GM19193 (cell line): Measurements from ENCODE around the gene SMC6.

ENCODE experiments used
- POLR2A ChIP-seq: IDR thresholded peaks from 4 replicates; pipeline ENCODE4 v1.6.1; 2011; ENCODE audit not compliant: insufficient read depth, insufficient read length; ENCODE audit errors: extremely low read depth

SMC6 gene

GRCh38 chr2:17747684-17748452, 5.7 kb downstream of the SMC6 start:
- TF ChIP-seq POLR2A: no peak

DNA sequence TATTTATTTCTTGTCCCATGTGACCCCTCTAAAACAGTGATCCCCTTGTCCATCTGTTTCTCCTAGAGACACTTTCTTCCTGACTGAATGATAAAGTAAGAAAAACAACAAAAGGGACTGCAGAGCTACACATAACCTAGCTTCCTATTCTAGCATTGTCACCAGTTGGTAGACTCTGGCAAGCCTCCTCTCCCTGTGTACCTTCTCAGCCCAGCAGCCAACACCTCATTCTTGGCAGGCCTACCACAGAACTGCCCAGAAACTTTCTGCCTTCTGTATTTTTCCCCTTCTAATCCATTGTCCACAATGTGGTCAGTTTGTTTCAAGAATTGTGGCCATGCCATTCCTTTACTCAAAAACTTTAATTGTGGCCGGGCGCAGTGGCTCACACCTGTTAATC, 13.4 kb downstream of the SMC6 start:
- no peak for TF ChIP-seq POLR2A

GRCh38 chr2:17736989-17737388, 16.6 kb downstream of the SMC6 start:
- no peak for TF ChIP-seq POLR2A

DNA sequence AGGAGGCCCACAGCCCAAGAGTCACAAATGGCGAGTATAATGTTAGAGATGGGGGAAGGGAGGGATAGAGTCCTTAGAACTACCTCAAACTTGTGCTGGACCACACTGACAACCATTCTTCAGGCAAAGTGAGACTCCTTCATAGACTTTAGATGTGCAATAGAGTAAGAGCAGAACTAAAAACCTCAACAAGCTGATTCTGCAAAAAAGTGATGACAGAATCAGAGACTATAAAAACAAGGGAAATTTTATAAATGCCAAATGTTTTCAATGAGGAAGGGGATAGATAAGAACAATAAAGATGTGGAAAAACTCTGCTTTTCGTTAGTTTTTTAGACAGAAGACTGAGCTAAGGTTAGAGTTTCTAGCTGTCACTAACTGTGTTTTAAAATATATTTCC, 17.7 kb downstream of the SMC6 start:
- TF ChIP-seq POLR2A: no peak

- no peak for TF ChIP-seq POLR2A
Measured at GRCh38 chr2:17733599-17733998, 20.0 kb downstream of the SMC6 start.

GRCh38 chr2:17729880-17730279, 23.7 kb downstream of the SMC6 start:
- TF ChIP-seq POLR2A: no peak

DNA sequence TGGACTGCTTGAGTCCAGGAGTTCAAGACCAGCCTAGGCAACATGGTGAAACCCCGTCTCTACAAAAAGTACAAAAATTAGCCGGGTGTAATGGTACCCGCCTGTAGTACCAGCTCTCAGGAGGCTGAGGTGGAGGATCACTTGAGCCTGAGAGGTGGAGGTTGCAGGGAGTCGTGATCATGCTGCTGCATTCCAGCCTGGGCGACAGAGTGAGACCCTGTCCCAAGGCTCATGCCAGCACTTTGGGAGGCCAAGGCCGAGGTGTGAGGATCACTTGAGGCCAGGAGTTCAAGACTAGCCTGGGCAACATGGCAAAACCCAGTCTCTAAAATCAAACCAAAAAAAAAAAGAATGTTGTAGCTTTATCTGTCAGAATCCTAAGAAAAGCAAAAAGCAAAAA, 25.4 kb downstream of the SMC6 start:
- TF ChIP-seq POLR2A: no peak

GRCh38 chr2:17719562-17720371, 33.8 kb downstream of the SMC6 start:
- no peak for TF ChIP-seq POLR2A

- no peak for TF ChIP-seq POLR2A
Measured at GRCh38 chr2:17718689-17719088, 34.9 kb downstream of the SMC6 start.

GRCh38 chr2:17717666-17718065, 35.9 kb downstream of the SMC6 start:
- no peak for TF ChIP-seq POLR2A

- no peak for TF ChIP-seq POLR2A
Measured at GRCh38 chr2:17713291-17713690, 40.3 kb downstream of the SMC6 start.

DNA sequence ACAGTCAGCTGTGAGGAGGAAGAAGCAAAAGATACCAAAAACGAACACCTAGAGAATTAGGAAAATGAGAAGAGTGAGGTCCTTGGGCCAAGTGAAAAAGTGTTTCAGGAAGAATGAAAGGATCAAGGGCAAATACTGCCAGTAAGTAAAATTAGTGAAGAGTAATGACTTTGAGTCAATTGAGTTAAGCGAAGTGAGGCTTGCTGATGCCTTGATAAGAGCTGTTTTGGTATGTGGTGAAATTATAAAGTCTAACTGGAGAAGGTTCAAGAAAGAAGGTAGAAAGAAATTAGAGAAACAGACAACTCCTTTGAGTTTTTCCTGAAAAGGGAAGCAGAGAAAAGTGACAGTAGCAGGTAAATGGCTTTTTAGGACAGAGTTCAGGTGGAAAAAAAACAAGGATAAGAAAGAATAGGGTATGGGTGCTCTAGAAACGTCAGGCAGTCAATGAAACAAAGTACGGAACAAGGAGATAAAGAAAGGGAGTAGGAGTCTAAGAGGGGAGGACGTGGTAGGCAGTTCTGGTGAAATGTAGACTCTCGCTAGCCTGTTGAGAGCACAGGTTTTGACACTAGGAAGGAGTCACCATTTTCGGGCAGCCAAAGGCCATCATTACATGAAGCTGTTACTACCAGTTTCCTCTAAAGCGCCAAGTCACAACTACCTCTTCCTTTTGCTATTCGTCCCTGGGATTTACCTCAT, 42.9 kb downstream of the SMC6 start:
- TF ChIP-seq POLR2A: no peak

- no peak for TF ChIP-seq POLR2A
Measured at GRCh38 chr2:17709897-17710296, 43.7 kb downstream of the SMC6 start.

DNA sequence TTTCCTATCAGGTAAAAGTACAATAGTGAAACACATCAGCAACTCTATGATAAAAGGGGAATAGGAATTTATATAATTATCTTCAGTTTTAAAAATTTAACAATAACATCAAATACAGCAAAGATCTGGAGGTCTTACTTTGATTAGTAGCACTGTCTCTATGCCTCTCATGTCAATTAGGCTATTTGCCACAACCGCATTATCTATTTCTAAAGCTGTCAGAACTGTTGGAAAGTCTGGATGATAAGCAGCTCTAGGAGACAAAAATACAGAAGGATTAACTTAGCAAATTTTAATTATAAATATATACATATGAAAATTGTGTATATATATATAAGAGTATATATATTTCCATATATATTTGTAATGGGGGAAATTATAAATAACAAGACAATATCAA, 45.1 kb downstream of the SMC6 start:
- TF ChIP-seq POLR2A: no peak

GRCh38 chr2:17706845-17707244, 46.8 kb downstream of the SMC6 start:
- TF ChIP-seq POLR2A: no peak

DNA sequence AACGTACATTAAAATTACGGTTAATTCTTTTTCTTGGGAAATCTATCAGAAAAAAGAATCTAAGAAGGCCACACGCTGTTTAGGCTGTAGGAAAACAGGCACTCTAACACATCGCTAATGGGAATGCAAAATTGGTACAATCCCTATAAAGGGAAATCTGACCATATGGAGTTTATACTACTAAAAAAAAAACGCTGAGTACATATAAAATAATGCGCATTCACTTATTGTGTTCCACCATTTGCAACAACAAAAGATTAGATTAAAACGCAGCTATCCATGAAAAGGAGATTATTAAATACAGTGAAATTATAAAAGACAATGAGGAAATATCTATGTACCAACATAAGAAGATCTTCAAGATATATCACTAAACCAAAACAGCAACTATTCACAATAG, 62.8 kb downstream of the SMC6 start:
- TF ChIP-seq POLR2A: no peak

- TF ChIP-seq POLR2A: no peak
Measured at GRCh38 chr2:17689010-17689409, 64.6 kb downstream of the SMC6 start.

DNA sequence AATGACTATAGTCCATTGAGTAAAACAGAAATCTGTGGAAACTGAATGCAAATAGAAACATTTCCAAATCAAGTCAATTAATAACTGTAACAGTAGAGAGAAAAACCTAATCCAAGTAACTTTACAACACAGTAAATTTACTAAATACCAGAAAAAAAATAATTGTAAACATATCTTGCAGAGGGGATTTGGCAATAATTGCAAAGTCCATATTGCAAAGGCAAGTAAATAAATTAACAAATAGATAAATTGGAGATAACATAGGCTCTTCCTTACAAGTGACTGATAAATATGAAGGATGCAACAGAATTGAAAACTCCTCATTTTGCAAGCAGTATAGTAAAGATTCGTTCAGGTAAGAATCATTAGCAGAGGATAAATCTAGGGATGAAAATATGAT, 65.0 kb downstream of the SMC6 start:
- TF ChIP-seq POLR2A: no peak
